Thymus (tissue), 14 donors: ENCODE results near the gene TPST1. TPM values are rescaled to one million over a fixed set of nuclear protein-coding genes. Genes with fewer than 3 reads are reported as not detected.
"Not testable (repeated sequence)": the region's sequence is repeated elsewhere in the genome, so short reads cannot be mapped to it uniquely, and the experiment has no call there.

Experiments used
- DNase-seq, 9 donors: peaks; one replicate each; pipeline ENCODE4 v3.0.0-alpha.2; 2013; ENCODE audit warnings: low spot score in 9 of 9, low read depth in 6 of 9, missing footprints in 1 of 9
- H3K27ac ChIP-seq, 2 donors: one replicate each; pipeline ENCODE4 v1.5.1; 2013; ENCODE audit warnings: control low read depth in 1 of 2, low read depth in 1 of 2, low read length in 1 of 2, mild to moderate bottlenecking in 1 of 2, moderate library complexity in 1 of 2
- H3K27me3 ChIP-seq, 2 donors: one replicate each; pipeline ENCODE4 v1.5.1; 2013; ENCODE audit warnings: low read length in 1 of 2; ENCODE audit not compliant: control insufficient read depth in 2 of 2, insufficient read depth in 1 of 2
- H3K36me3 ChIP-seq, 2 donors: one replicate each; pipeline ENCODE4 v1.5.1; 2013; ENCODE audit warnings: low read length in 1 of 2, mild to moderate bottlenecking in 1 of 2, moderate library complexity in 1 of 2; ENCODE audit not compliant: control insufficient read depth in 2 of 2, insufficient read depth in 2 of 2
- H3K4me1 ChIP-seq, 2 donors: one replicate each; pipeline ENCODE4 v1.5.1; 2013; ENCODE audit warnings: low read length in 2 of 2; ENCODE audit not compliant: control insufficient read depth in 2 of 2, insufficient read depth in 2 of 2
- H3K4me3 ChIP-seq, 2 donors: one replicate each; pipeline ENCODE4 v1.5.1; 2013; ENCODE audit warnings: low read length in 2 of 2, control low read depth in 1 of 2, mild to moderate bottlenecking in 1 of 2
- H3K9me3 ChIP-seq, 2 donors: one replicate each; pipeline ENCODE4 v1.5.1; 2013; ENCODE audit warnings: low read length in 1 of 2, mild to moderate bottlenecking in 1 of 2; ENCODE audit not compliant: control insufficient read depth in 2 of 2, insufficient read depth in 1 of 2
- WGBS: extraction: QIAGEN DNeasy Blood & Tissue Kit; methylation state at CpG from one replicate; pipeline ENCODE4 v1.1.7; 2013; 5-methylcytosine and 5-hydroxymethylcytosine counted together
- long read RNA-seq, 10 donors: transcript quantifications; one replicate each; lab custom pipeline, GENCODE V29; 2026
- polyA plus RNA-seq: library from polyadenylated mRNA; stranded (reverse); fragments of 200-250 nt; gene quantifications from one replicate; pipeline ENCODE4 v1.2.3, GENCODE V29; 2013
- total RNA-seq: library from RNA; stranded (reverse); fragments of 120-200 nt; gene quantifications from one replicate; pipeline ENCODE4 v1.2.4, GENCODE V29; 2013
- donor health status: healthy.

The TPST1 gene
- total RNA-seq (5.8 TPM), polyA plus RNA-seq (4.7 TPM)
- long read RNA-seq, donor 1 = 0 reads
- long read RNA-seq, donor 2 = 0 reads
- long read RNA-seq, donor 3, partial matches to known transcripts = 0 of 1 reads
- long read RNA-seq, donor 3, other reads (novel, unspliced or antisense) = 0 of 1 reads
- long read RNA-seq, donor 4 = 0 reads
- long read RNA-seq, donor 5, partial matches to known transcripts = 0 of 3 reads
- long read RNA-seq, donor 5, other reads (novel, unspliced or antisense) = 0 of 3 reads
- long read RNA-seq, donor 6, partial matches to known transcripts = 5 of 6 reads
- long read RNA-seq, donor 6, other reads (novel, unspliced or antisense) = 0 of 6 reads
- long read RNA-seq, donor 7, partial matches to known transcripts = 0 of 1 reads
- long read RNA-seq, donor 7, other reads (novel, unspliced or antisense) = 0 of 1 reads
- long read RNA-seq, donor 8, partial matches to known transcripts = 0 of 2 reads
- long read RNA-seq, donor 8, other reads (novel, unspliced or antisense) = 0 of 2 reads
- long read RNA-seq, donor 9, partial matches to known transcripts = 0 of 1 reads
- long read RNA-seq, donor 9, other reads (novel, unspliced or antisense) = 0 of 1 reads
- long read RNA-seq, donor 10 = 0 reads

DNA sequence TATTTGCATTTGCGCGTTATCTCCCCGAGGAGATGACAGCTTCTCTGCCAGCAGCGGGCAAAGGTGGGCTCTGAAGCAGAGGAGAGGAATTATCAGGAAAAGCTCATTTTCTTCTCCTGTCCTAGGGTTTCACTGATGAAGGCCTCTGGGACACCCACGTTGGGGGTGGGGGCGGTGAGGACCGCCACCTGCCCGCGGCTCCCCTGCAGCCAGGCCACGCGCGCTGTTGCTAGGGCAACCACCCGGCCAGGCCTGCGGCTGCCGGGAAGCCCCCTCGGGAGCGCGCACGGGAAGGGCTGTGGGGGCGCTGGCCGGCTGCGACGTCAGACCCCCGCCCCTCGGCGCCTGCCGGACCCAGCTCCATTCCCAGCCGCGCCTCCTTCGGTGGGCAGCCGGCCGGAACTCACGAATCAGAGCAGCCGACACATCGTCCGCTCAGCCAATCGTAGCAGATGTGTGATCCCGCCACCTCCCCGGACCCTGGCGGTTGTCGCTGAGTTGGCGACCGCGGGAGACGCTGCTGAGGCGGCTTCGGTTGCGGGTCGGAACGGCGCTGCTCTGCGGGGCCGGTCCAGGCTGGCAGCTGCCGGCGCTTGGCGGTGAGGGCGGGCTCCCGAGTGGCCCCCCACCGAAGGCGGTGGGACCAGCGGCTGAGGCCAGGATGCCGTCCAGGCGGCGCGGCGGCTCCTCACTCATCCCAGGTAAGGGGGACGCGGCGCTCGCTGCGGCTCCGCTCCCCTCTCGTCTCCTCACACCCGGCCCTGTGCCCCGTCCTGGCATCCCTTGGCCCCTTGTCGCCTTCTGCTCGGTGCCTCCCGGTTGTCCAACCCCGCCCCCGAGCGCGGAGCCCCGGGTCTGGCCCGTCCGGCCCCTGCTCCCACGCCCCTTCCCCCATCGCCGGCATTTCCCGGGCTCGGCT is at the start of gene TPST1:
Gene TPST1, plus strand, starts transcription at position 513 of the 919 bp plus-strand sequence. CDS start 35,092 bp downstream, outside the sequence.
- Histone ChIP-seq H3K4me1 (peaks cover 6 to 12% of the 10 kb centered on the region in 2 donors), H3K27me3 (peaks cover 14 to 42% of the 10 kb centered on the region in 2 donors), H3K27ac (peak within 1 kb of the TSS in 1 of 2 donors; percentile 5), H3K4me3 (peak within 1 kb of the TSS; percentile 37 to 68), H3K36me3 (no peaks in the 10 kb centered on the region), H3K9me3 (no peaks in the 10 kb centered on the region)
- peak; percentile 33 to 77 (median 52) for DNase-seq
- WGBS = under 1% methylated on average over 90 of the region's 90 CpGs

- not testable (repeated sequence) for H3K27me3 ChIP-seq, H3K9me3 ChIP-seq, H3K4me1 ChIP-seq, H3K27ac ChIP-seq, DNase-seq, H3K4me3 ChIP-seq
- WGBS = 99% methylated on average over 7 of the region's 7 CpGs
- H3K36me3 ChIP-seq = peaks cover 47 to 55% of the 10 kb centered on the region in 2 donors
Observed at GRCh38 chr7:66156035-66156434, 49.1 kb upstream of the TPST1 start.

GRCh38 chr7:66157060-66157459 is 48.1 kb upstream of the TPST1 start:
- no peak overlapping the region for H3K4me3 ChIP-seq
- H3K27me3 ChIP-seq = no peaks in the 10 kb centered on the region
- DNase-seq = no peak
- peaks cover 38 to 47% of the 10 kb centered on the region in 2 donors for H3K36me3 ChIP-seq
- no peak overlapping the region for H3K27ac ChIP-seq
- H3K9me3 ChIP-seq = peaks cover 0 to 2% of the 10 kb centered on the region in 2 donors
- WGBS = 95% methylated on average over 3 of the region's 3 CpGs
- H3K4me1 ChIP-seq = no peaks in the 10 kb centered on the region

- 96% methylated on average over 4 of the region's 4 CpGs for WGBS
- peaks cover 0 to 2% of the 10 kb centered on the region in 2 donors for H3K9me3 ChIP-seq
- H3K27ac ChIP-seq = no peak overlapping the region
- DNase-seq = no peak
- no peaks in the 10 kb centered on the region for H3K27me3 ChIP-seq
- no peaks in the 10 kb centered on the region for H3K4me1 ChIP-seq
- no peak overlapping the region for H3K4me3 ChIP-seq
- peaks cover 6 to 8% of the 10 kb centered on the region in 2 donors for H3K36me3 ChIP-seq
Observed at GRCh38 chr7:66162622-66163021, 42.5 kb upstream of the TPST1 start.

- no peak for DNase-seq
- Histone ChIP-seq H3K4me1 (no peaks in the 10 kb centered on the region), H3K27ac (no peak overlapping the region), H3K27me3 (no peaks in the 10 kb centered on the region), H3K9me3 (peaks cover 0 to 2% of the 10 kb centered on the region in 2 donors), H3K36me3 (peaks cover 1 to 4% of the 10 kb centered on the region in 2 donors), H3K4me3 (no peak overlapping the region)
- WGBS = 98% methylated on average over 1 of the region's 1 CpG
Observed at GRCh38 chr7:66163186-66163610, 41.9 kb upstream of the TPST1 start.

DNA sequence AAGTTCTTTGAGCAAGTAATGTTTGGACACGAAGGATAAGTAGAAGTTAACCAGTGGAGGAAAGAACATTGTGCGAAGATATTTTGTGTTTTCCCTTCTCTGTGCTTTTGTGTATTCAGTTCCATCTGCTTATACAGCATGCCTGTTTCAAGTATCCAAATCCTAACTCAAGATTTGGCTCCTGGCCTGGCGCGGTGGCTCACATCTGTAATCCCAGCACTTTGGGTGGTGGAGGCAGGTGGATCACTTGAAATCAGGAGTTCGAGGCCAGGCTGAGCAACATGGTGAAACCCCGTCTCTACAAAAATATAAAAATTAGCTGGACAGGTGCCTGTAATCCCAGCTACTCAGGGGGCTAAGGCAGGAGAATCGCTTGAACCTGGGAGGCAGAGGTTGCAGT is 40.8 kb upstream of the TPST1 start:
- Histone ChIP-seq H3K9me3 (no peaks in the 10 kb centered on the region), H3K27me3 (no peaks in the 10 kb centered on the region), H3K27ac (no peak overlapping the region), H3K4me3 (no peak overlapping the region), H3K4me1 (no peaks in the 10 kb centered on the region), H3K36me3 (no peaks in the 10 kb centered on the region)
- 96% methylated on average over 7 of the region's 7 CpGs for WGBS
- no peak for DNase-seq

GRCh38 chr7:66167773-66168387 is 37.3 kb upstream of the TPST1 start:
- no peak overlapping the region for H3K4me3 ChIP-seq
- no peak overlapping the region for H3K27ac ChIP-seq
- no peaks in the 10 kb centered on the region for H3K9me3 ChIP-seq
- H3K27me3 ChIP-seq = no peaks in the 10 kb centered on the region
- no peaks in the 10 kb centered on the region for H3K36me3 ChIP-seq
- 86% methylated on average over 7 of the region's 7 CpGs for WGBS
- no peaks in the 10 kb centered on the region for H3K4me1 ChIP-seq
- no peak for DNase-seq

DNA sequence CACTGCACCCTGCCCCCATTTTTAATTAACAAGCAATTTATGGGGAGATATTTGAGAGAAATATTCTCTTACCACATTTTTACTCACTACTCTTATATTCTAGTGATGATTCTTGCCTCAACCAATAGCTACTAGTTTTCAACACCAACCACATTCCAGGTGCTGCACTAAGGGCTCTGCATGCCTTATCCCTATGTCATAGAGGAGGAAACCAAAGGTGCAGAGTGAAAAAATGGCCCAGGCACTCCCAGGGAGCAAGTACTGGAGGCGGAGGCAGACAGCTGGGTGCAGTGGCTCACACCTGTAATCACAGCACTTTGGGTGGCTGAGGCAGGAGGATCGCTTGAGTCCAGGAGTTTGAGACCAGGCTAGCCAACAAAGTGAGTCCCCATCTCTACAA is 35.5 kb upstream of the TPST1 start:
- no peak for DNase-seq
- Histone ChIP-seq H3K27ac (no peak overlapping the region), H3K9me3 (no peaks in the 10 kb centered on the region), H3K27me3 (no peaks in the 10 kb centered on the region), H3K4me1 (no peaks in the 10 kb centered on the region), H3K36me3 (no peaks in the 10 kb centered on the region), H3K4me3 (no peak overlapping the region)
- WGBS = 94% methylated on average over 2 of the region's 2 CpGs
